Fibroblast of the aortic adventitia (primary cell): ENCODE results near the gene ACOT2. TPM values are rescaled to one million over a fixed set of nuclear protein-coding genes. Genes with fewer than 3 reads are reported as not detected.
A peak's percentile ranks its signal among the peaks of the same experiment; 100 is the strongest.
"Not testable (repeated sequence)": the region's sequence is repeated elsewhere in the genome, so short reads cannot be mapped to it uniquely, and the experiment has no call there.

Experiments
- DNase-seq: peaks from one replicate; pipeline ENCODE4 v3.0.0-alpha.2; 2010; ENCODE audit warnings: low read depth
- H3K4me3 ChIP-seq: 2 replicates; pipeline ENCODE4 v1.5.1; 2011; ENCODE audit warnings: low read depth, mild to moderate bottlenecking, control low read depth, low read length, moderate library complexity
- total RNA-seq: library from RNA; depleted of rRNA; stranded (reverse); fragments of >200 nt; gene quantifications from 2 replicates; pipeline ENCODE4 v1.2.3, GENCODE V29; 2012; ENCODE audit warnings: low replicate concordance
- TF ChIP-seq, protein P1 (sequence below): IDR thresholded peaks from 2 replicates; pipeline ENCODE4 v1.5.1; 2011; ENCODE audit warnings: mild to moderate bottlenecking, low read length, control low read depth, inconsistent platforms; ENCODE audit not compliant: insufficient read depth

ACOT2 gene
- total RNA-seq, 1 donor = 8.9 TPM

DNA sequence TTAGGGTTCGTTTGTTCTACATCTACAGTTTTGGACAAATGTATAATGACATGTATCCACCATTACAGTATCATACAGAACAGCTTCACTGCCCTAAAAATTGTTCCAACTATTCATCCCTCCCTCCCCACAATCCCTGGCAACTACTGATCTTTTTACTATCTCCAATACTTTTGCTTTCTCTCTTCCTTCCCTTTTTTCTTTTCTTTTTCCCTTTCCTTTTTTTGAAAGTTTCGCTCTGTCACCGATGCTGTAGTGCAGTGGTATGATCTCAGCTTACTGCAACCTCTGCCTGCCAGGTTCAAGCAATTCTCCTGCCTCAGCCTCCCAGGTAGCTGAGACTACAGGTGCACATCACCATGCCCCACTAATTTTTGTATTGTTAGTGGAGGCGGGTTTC, 20.1 kb downstream of the ACOT2 start:
- no peak overlapping the region for H3K4me3 ChIP-seq
- TF ChIP-seq, protein P1, sequence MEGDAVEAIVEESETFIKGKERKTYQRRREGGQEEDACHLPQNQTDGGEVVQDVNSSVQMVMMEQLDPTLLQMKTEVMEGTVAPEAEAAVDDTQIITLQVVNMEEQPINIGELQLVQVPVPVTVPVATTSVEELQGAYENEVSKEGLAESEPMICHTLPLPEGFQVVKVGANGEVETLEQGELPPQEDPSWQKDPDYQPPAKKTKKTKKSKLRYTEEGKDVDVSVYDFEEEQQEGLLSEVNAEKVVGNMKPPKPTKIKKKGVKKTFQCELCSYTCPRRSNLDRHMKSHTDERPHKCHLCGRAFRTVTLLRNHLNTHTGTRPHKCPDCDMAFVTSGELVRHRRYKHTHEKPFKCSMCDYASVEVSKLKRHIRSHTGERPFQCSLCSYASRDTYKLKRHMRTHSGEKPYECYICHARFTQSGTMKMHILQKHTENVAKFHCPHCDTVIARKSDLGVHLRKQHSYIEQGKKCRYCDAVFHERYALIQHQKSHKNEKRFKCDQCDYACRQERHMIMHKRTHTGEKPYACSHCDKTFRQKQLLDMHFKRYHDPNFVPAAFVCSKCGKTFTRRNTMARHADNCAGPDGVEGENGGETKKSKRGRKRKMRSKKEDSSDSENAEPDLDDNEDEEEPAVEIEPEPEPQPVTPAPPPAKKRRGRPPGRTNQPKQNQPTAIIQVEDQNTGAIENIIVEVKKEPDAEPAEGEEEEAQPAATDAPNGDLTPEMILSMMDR = no peak
- DNase-seq = no peak

DNA sequence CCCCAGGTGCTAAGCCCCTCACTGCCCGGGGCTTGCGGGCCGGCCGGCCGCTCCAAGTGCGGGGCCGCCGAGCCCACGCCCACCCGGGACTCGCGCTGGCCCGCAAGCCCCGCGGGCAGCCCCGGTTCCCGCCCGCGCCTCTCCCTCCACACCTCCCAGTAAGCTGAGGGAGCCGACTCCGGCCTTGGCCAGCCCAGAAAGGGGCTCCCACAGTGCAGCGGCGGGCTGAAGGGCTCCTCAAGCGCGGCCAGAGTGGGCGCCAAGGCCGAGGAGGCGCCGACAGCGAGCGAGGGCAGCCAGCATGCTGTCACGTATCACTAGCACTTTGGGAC, 21.6 kb downstream of the ACOT2 start:
- not testable (repeated sequence) for DNase-seq, H3K4me3 ChIP-seq

DNA sequence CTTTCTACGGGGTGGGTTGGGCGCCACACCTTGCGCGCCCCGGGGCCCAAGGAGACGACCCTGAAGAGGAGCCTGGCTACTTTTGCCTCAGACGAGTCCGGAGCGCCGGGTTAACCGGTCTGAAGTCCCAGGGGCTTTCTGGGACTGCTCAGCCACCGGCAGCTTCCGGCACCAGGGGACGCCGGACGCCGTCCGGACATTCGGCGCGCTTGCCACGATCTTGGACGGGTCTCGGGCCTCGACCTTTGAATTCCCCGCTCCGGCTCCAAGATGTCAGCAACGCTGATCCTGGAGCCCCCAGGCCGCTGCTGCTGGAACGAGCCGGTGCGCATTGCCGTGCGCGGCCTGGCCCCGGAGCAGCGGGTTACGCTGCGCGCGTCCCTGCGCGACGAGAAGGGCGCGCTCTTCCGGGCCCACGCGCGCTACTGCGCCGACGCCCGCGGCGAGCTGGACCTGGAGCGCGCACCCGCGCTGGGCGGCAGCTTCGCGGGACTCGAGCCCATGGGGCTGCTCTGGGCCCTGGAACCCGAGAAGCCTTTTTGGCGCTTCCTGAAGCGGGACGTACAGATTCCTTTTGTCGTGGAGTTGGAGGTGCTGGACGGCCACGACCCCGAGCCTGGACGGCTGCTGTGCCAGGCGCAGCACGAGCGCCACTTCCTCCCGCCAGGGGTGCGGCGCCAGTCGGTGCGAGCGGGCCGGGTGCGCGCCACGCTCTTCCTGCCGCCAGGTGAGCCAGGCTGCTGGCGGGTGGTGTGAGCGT, 22.9 kb downstream of the ACOT2 start, which contains the start of gene ACOT4:
TSS of gene ACOT4 (plus strand) at position 184 of the 760 bp plus-strand sequence. CDS start at position 271, 87 bp downstream.
- TF ChIP-seq, protein P1 = no peak
- peak; percentile 23 for DNase-seq
- peak within 1 kb of the TSS; percentile 58 for H3K4me3 ChIP-seq

DNA sequence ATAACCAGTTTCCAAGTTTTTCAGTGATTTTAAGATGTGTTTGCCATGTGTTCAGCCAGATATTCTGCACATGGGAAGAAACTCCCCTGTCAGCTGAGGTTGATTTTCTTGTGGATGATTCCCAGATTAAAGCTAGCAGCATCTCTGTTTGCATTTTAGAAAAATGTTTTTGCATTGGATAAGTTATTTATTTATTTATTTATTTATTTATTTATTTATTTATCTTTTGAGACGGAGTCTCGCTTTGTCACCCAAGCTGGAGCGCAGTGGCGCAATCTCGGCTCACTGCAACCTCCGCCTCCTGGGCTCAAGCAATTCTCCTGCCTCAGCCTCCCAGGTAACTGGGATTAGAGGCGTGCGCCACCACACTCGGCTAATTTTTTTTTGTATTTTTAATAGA, 25.5 kb downstream of the ACOT2 start:
- DNase-seq = no peak
- TF ChIP-seq, protein P1 = no peak
- H3K4me3 ChIP-seq = no peak overlapping the region

DNA sequence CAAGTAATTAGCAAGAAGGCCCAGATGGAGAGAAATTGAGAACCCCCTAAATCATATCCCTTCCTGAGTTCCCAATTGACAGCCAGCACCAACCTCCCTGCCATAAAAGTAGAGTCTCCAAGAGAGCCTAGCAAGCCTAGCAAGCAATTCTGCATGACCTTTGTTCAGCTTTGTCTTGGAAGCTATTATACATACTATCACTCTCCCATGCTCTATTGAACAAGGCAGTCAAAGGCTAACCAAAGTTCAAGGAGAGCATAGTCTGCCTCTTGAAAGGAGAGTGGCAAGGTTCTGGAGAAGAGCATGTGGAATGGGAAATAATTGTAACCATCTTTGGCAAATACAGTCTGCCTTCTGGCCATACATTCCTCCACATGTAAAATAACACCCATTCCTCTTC, 30.5 kb downstream of the ACOT2 start:
- H3K4me3 ChIP-seq = no peak overlapping the region
- no peak for DNase-seq
- TF ChIP-seq, protein P1 = no peak

DNA sequence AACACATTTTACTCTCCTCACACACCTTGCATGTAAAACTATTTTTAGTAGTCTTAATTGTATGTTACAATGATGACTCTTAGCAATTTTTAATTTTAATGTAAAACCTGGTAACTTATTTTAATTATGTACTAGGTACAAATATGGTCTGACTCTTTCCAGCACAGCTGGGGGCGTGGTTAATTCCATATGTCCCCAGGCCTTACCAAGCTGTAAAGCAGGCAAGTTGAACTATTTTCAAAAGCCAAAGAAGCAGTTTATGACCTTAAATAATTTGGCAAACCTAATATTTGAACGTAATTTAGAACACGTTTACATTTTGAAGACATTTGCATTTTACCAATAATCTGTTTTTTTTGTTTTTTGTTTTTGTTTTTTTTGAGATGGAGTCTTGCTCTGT, 34.0 kb downstream of the ACOT2 start:
- DNase-seq = no peak
- TF ChIP-seq, protein P1 = no peak
- H3K4me3 ChIP-seq = no peak overlapping the region

DNA sequence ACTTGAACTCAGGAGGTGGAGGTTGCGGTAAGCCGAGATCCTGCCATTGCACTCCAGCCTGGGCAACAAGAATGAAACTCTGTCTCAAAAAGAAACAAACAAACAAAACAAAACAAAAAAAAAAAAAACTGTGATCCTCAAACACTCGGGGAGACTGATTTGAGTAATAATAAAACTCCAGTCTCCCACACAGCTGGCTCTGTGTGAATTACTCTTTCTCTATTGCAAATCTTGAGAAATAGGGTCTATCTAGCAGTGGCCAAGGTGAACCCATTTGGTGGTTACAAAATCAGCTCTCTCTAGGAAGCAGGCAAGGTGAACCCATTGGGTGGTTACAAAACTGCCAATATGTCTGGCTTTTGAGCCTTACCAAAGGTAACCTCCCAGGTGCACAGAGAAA, 37.3 kb downstream of the ACOT2 start:
- DNase-seq = no peak
- TF ChIP-seq, protein P1 = no peak

More for the DNA sequence above, 37.3 kb downstream of the ACOT2 start:
- no peak overlapping the region for H3K4me3 ChIP-seq
